ENCODE measurements around the gene EGLN2.
"Not testable (repeated sequence)": the region's sequence is repeated elsewhere in the genome, so short reads cannot be mapped to it uniquely, and the experiment has no call there.

Gene EGLN2

DNA sequence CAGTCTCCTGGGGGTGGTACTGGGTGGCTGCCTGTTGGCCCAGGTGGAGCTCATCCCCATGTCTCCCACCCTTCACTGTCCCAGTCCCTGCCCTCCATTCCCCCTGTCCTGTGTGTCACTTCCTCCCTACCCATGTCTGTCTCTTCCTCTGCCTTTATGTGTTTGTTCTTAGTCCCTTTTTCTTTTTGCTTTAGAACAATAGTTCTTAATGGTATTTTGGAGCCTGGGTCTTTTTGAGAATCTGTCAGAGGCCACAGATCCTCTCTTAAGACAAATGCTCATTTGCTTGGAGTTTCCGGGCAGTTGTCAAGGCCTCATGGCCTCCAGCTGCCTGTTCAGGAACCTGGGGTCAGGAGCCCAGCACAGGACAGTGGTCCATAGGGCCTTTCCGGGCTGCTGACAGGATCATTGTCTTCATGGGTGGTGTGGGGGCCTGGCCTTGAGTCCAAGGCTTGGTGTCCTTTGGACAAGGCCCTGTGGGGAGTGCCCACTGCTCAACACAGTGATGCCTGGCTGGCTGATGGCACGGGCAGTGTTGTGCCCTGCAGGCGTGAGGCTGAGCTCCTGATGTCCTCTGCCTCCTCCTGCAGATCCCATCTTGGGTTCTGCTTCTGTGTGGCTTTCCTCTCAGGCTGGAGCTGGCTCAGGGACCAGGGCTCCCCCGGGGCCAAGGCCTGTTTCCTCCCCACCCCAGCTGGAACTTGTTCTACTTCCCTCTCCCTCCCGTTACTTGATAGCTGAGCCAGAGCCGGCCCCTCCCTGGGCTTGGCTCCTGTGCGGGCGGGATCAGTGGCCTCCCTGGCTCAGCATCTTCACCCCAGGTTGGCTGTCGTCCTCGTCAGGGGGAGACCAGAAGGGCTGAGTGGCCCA is 3.5 kb downstream of the EGLN2 start:
- no peak for DNase-seq

DNA sequence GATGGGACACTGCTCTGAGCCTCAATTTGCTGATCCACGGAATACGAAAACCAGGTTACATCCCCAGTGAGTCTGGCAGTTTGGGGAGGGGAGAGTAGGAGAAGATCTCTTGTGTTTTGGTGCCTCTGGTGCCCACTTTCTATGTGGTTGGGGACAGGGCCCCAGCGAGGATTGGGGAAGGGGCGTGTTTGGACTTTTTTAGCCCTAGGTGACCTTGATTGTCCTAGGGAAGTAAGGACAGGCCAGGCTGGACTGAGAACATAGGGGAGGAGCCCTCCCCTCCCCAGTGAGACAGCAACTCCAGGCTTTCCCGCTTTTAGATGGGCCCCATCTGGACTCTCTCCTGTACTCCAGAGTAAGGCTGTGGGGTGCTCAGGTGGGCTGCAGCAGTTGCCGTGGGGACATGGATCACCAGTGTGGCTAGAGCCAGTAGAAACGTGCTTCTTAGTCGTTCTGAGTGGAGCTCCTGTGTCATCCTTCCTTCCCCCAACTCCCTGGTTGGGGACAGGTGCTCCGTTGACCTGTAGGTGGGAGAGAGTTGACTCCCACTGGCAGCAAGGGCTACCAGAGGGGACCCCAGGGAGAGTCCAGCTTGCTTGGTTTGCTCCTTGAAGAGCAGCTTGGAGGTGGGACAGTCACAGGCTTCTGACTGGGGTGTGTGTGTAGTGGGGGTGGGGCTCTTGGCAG is 4.3 kb downstream of the EGLN2 start:
- no peak for DNase-seq

DNA sequence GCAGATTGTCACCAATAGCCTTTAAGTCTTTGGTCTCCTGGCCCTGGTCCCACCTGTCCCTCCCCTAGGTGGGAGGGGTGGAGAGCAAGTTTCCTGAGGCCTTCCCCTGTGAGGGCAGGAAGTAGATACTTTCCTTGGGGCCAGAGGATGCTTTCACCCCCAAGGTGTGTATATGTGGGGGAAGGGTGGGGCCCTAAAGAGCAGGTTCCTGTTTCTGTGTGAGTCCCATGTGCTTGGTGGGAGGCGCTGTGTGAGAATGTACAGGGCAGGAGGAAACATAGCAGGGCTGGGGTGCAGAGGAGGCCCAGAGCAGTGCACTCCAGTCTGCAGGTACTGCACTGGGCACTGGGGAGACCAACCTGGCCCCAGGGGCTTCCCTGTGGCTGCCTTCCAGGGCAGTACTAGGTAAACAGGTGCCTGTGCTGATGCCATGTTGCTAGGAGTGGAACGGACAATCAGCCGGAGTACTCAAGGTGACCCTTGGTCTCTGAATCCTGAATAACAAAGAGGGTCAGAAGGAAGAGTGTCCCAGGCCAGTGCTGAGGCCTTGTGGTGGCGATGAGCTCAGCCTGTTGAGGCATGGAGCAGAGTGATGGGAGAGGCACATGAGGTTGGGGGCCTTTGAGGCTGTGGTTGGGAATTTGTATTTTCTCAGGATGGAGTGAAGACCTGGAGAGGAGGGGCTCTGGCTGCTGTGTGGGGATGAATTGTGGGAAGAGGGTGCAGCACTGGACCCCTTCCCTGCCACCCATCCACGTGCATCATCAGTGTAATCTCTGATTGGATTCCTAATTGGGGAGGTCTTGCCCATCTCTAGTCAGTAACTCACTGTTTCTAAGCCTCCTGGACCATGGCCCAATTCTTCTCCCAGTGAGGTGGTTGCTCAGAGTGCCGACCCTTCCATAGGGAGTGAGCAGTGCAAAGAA is 5.1 kb downstream of the EGLN2 start:
- DNase-seq, result no peak

DNA sequence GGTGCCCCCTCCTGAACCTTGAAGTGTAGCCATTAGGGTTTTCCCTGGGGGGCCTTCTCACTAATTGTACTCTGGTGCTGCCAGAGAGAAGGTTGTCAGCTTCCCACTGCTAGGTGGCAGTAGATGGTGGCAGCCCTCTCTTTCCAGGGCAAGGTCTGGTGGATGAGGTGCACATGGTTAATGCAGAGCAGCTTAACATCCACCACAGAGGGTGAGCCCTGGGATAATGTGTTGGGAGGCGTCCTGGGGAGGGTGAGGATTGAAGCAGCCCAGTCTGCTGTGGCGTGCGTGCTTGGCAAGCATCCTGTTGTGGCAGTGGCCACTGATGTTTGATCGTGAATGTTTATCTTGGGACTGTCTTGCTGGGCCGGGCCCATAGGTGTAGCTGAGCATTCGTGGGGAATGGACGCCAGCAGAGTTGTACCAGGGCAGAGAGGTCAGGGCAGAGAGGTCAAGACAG is 5.8 kb downstream of the EGLN2 start:
- no peak for DNase-seq

DNA sequence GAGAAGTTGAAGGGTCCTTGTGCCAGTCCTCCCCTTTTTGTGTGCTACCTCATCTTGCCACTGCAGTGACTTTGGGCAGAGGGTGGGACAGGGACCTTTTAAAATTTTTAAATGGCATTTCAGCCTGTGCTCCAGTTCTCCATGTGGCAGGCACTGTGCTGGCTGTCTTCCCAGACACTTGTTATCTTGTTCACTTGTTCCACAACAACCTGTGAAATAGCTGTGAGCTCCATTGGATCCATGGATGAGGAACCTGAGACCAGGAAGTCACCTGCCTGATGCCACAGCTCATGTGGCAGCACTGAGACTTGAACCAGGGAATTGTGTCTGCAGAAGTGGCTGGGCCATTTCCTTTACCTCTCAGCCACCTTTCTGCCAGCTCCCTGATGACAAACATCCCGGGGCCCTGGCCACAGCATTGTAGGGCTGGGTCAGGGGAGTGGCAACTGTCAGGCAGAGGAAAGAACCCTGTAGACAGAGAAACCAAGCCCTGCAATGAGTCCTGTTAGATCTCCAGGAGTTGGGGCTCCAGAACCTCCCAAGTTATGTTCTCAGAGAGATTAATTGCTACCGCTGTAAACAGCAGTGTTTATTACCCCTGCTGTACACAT is 6.4 kb downstream of the EGLN2 start:
- no peak for DNase-seq

DNA sequence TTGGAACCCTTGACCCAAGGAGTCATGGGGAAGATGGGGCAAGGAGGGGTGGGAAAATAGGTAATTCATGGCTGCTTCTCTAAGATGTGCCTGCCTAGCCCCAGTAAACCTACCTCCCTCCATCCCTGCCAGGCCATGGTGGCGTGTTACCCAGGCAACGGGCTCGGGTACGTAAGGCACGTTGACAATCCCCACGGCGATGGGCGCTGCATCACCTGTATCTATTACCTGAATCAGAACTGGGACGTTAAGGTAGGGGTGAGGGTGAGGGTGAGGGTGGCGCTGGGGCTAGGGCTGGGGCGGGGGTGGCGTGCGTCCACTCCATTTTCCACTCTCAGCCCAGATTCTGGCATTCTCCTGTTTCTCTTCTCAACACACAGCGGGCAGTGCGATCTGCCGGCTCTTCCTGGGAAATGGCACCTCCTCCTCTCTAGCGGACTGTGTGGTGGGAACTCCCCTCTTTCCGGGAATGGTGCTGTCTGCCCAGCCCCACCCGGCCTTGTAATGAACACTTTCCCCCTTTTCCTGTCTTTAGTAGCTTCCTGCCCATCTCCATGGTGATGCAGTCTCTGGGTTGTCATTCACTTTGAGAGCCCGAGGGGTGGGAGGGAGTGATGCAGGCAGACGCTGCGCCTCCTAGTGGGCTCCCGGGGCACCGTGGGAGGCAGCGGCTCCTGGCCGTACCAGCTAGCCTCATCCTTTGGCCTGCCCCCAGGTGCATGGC is 7.6 kb downstream of the EGLN2 start:
- peak; percentile 99 for DNase-seq

DNA sequence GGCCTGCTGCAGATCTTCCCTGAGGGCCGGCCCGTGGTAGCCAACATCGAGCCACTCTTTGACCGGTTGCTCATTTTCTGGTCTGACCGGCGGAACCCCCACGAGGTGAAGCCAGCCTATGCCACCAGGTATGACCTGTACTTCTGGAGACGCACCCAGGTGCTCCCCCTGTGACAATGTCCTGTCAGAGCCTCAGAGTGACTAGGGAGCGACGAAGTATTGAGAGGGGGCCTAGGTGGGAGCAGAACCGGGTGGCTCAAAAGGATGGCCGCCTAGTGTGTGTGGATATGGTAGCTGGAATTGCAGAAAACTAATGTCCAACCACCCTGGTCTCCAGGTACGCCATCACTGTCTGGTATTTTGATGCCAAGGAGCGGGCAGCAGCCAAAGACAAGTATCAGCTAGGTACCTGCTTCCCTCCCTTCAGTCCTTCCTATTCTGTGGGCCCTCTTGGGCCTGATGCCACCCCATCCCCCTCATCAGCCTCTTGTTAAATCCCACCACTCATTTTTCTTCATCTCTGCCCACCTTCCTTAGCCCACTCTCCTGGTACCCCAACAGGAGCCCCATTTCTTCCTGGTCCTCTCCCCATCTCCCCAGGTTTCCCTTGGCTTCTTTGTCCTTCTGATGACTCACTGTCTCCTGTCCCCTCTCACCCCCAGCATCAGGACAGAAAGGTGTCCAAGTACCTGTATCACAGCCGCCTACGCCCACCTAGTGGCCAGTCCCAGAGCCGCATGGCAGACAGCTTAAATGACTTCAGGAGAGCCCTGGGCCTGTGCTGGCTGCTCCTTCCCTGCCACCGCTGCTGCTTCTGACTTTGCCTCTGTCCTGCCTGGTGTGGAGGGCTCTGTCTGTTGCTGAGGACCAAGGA is 8.4 kb downstream of the EGLN2 start:
- peak; percentile 87 for DNase-seq

DNA sequence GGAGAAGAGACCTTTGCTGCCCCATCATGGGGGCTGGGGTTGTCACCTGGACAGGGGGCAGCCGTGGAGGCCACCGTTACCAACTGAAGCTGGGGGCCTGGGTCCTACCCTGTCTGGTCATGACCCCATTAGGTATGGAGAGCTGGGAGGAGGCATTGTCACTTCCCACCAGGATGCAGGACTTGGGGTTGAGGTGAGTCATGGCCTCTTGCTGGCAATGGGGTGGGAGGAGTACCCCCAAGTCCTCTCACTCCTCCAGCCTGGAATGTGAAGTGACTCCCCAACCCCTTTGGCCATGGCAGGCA is 9.0 kb downstream of the EGLN2 start:
- DNase-seq, result no peak

DNA sequence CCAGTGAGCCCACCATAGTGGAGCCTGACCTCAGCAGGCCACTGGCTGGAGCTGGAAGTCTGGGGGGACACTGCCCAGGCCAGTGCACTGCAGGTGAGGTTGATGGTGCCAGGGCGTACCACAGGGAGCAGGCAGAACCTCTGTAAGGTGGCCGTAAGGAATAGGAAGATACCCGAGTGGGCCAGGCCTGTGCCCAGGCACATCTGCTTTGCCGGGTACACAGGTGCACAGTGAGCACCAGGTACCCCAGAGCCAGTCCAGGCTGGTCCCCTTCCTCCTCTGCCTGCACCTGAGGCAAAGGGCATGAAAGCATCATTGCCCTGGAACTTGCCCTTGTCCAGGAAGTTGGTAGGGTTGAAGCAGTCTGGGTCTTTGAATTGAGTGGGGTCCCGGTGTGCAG is 9.5 kb downstream of the EGLN2 start:
- DNase-seq, result no peak

DNA sequence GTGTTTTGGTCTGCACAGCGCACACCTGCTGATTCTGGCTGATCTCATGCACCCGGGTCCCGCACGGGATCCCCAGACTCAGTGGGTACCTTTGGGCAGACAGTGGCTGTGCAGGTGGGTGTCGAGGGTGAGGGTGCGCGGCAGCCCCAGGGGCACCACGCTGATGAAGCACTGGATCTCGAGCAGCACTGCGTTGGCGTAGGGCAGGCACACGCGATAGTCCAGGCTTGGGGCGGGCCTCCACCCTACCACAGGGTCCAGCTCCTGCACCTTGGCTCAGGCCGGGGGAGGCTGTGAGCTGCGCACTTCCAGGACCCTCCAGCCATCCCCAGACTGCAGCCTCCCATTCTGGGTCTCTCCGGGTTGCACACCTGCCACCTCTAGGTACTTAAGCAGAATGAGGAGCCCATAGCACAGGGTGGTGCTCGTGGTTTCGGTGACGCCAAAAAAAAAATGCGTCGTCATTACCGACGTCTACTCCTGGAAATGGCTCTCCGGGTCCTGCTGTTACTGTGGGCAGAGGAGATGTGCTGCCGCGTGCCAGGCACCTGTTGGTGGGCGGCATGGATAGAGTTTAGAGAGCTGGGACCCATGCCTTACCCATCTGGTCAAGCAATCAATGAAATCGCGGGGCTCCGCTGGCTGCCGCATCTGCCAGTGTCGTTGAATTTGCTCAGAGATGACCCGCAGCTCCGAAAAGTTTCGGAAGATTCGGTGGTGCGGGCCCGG is 10.5 kb downstream of the EGLN2 start:
- no peak for DNase-seq

DNA sequence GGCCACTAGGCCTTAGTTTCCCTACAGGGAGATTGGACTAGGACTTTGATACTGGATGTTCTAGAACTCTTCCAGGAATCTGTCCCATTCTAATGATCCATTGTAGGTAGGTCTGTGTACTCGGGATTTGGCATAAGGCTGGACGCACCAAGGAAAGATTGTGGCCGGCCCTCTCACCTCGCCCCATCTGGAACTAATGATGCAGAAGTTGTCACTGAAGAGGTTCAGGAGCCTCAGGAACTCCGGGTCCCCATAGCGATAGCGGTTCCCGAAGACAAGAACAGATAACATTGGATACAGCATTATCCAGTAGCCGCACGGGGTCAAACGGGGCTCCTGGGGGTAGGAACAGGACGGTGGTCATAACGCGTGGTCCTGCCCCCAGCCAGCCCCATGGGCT is 11.2 kb downstream of the EGLN2 start:
- no peak for DNase-seq

DNA sequence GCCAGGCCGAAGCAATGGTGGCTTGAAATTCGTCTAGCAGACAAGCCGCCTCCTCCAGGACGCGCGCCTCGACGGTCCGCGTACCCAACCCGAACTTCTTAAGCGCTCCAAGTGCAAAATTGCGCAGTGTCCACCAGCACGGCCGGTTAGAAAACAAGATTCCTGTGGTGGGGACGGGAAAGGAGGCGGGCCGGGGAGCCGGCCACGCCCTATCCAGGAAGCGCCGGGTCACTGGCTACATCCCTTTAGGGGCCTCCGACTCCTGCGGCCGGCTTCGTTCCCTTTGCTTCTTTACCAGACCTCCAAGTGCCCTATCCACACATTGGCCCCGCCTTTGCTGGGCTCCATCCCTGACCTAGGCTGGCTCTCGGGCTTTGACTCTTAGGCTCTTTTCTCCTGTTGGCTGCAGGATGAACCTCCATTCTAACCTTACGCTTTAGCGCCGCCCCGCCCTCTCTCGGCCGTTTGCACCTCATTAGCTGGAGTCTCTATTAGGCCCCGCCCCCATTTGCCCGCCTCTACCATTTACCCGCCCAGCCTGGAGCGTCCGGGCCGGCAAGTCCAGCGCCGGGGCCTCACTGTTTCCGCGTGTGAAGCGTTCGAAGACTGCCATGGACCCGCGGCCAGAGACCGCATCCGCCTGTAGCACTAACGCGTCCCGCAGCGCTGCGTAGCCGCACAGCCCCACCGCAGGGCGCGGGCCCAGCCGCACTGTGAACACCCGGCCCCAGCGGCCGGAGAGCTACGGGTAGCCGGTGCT is 11.8 kb downstream of the EGLN2 start:
- peak; percentile 97 for DNase-seq

DNA sequence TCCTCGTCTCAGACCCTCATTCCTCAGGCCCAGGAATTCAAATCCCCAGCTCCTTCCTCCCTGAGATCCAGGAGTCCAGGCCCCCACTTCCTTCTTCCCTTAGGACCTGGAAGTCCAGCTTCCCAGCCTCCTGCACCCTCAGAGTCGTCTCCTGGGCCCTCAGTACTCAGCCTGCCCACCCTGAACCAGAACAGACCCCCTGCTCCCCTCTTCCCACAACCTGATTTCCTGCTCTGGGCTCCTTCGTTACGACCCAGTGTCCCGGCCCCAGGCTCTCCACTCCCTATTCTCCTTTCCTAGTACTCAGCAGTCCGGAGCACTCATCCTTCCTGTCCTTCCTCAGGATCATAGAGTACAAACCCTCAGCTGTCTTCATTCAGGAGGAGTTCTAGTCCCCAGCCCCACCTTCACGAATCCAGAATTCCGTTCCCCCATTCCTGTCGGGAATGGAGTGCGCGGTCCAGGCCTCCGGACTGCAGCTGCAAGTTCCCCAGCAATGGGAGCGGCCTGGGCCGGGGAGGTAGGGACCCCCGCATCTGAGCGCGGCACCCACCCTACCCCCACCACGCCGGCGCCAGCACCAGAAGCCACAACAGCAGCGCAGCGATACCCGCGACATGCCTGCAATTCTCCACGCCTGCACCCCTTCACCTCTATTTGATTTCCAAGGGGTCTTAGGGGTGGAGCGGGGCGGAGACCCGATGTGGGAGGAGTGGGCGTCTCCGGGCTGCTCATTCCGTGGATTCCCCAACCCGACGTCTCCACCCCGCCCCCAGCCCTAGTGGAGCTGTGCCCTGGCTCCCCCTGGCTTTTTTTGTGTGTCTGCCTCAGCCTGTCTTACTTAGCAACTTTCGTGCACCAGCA is 12.7 kb downstream of the EGLN2 start:
- no peak for DNase-seq

DNA sequence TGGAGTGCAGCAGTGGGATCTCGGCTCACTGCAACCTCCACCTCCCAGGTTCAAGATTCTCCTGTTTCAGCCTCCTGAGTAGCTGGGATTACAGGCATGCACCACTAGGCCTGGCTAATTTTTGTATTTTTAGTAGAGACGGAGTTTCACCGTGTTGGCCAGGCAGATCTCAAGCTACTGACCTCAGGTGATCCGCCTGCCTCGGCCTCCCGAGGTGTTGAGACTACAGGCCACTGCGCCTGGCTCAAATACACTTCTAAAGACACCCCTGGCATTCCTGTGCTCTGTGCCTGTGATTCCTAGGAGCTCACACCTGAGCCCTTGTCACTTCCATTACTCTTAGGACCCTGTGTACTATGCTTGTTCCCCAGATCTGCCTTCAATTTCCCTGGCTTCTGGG is 13.6 kb downstream of the EGLN2 start:
- not testable (repeated sequence) for DNase-seq

DNA sequence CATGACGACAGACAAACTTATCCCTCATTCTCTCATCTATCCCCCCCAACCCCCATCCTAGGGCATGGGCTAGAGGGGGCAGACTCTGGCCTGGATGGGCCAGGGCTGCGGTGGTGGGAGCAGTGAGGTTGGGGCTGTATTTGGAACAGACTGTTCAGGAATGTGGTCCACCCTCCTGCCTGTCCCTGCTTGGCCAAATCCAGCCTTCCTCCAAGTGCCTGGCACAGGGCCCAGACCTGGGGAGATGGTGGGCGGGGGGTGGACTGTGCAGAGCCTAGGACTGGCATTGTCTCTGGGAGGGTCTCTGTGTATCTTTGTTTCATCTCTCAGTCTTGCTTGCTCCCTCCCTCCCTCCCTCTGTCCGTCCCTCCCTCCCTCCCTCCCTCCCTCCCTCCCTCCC is 14.2 kb downstream of the EGLN2 start:
- DNase-seq, result no peak

DNA sequence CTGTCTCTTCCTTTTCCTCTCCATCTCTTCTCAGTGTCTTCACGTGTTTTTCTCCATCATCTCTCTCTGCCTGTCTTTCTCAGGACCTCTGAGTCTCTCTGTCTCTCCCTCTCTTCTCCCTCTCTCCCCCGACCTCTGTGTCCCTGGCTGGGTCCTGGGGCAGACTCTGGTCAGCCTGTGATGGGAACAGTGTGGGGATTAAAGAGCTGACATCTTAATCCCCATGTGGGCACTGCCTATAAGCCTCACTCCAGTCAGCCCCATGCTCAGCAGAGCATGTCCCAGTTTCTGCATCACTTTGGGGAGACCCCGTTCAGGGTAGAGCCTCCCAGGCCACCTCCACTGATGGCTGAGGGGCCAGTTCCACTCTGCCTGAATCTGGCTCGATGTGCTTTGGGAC is 16.2 kb downstream of the EGLN2 start:
- no peak for DNase-seq

DNA sequence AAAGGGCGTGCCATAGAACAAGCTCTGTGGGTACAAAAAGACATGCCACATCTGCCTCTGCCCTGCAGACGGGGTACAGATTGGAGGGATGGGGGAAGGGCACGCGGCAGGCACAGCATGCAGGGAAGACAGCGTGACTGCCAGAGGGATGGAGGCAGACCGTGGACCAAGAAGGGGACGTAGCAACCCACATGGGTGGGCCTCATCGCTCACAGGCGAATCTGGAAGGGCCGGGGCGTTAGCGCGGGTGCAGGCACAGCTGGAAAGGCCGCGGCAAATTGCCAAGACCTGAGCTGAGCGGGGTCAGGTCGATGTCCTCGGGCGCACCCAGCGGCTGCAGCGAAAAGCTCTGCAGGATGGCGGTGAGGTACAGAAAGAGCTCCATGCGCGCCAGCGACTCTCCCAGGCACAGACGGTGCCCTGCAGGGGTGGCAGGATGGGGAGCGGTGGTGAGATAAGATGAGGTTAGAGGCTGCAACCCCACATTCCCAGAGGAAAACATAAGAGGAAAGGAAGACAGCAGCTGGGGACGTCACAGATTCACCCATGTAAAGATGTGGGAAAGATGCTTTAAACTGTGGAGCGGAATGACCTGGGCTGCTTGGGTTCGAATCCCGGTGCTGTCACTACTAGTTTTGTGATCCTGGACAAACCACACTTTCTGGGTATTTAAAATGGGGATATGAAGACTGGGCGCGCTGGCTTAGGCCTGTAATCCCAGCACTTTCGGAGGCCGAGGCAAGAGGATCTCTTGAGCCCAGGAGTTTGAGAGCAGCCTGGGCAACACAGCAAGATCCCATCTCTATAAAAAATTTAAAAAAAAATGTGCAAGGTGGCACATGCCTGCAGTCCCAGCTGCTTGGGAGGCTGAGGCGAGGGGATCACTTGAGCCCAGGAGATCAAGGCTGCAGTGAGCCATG is 19.7 kb downstream of the EGLN2 start:
- peak; percentile 74 for DNase-seq

Data from islet precursor cell (in vitro differentiated cells).